SK-N-SH (cell line): Measurements from ENCODE around the gene CD83. TPM values are rescaled to one million over a fixed set of nuclear protein-coding genes. Genes with fewer than 3 reads are reported as not detected.

Experiments
- CTCF ChIA-PET: fragments of 300-600, 350-600 bp; formaldehyde crosslinking; extraction: SDS; loops from one replicate; lab custom pipeline; 2021; lab: Yijun Ruan, JAX
- POLR2A ChIA-PET: fragments of 350-600 bp; sonication (Branson Sonifier 250); formaldehyde crosslinking; extraction: SDS; loops from one replicate; lab custom pipeline; 2020; ENCODE audit warnings: antibody characterized with exemption, inconsistent platforms; lab: Yijun Ruan, JAX
- DNase-seq: peaks from one replicate; pipeline ENCODE4 v3.0.0; 2012
- H2AFZ ChIP-seq: fragments of 200-600 bp; sonication (generic); 2 replicates; pipeline ENCODE4 v1.8.1; 2016; ENCODE audit warnings: antibody characterized with exemption, mild to moderate bottlenecking, low read depth
- H3F3A ChIP-seq: fragments of 200-600 bp; sonication (generic); replicated peaks from 2 replicates; pipeline ENCODE3; 2016; ENCODE audit warnings: antibody characterized with exemption, mild to moderate bottlenecking; ENCODE audit not compliant: insufficient read depth
- H3K27ac ChIP-seq, 2 experiments: fragments of 200-500 bp in 1 of 2; fragments of 200-600 bp in 1 of 2; sonication (Bioruptor generic) in 1 of 2; sonication (generic), shearing (Covaris generic) in 1 of 2; 2 replicates each; pipeline versions ENCODE4 v1.5.1 to v1.6.1; 2014 to 2016; ENCODE audit warnings: low read depth in 2 of 2, inconsistent platforms in 1 of 2, low read length in 1 of 2, mild to moderate bottlenecking in 1 of 2, mixed read lengths in 1 of 2
- H3K27me3 ChIP-seq: fragments of 200-600 bp; sonication (generic), shearing (Covaris generic); 2 replicates; pipeline ENCODE4 v1.6.1; 2016; ENCODE audit warnings: mixed run types; ENCODE audit not compliant: insufficient read depth
- H3K36me3 ChIP-seq, 2 experiments: fragments of 200-500 bp in 1 of 2; fragments of 200-600 bp in 1 of 2; sonication (Bioruptor generic) in 1 of 2; sonication (generic) in 1 of 2; replicated peaks in 1 of 2; 2 replicates each; pipeline versions ENCODE3 to v1.5.1; 2014 to 2016; ENCODE audit warnings: low read length in 1 of 2, mild to moderate bottlenecking in 1 of 2; ENCODE audit not compliant: insufficient read depth in 2 of 2, control insufficient read depth in 1 of 2
- H3K4me1 ChIP-seq, 2 experiments: fragments of 200-500 bp in 1 of 2; fragments of 200-600 bp in 1 of 2; sonication (Bioruptor generic) in 1 of 2; sonication (generic), shearing (Covaris generic) in 1 of 2; 2 replicates each; pipeline versions ENCODE4 v1.5.1 to v1.6.1; 2014 to 2016; ENCODE audit warnings: low read depth in 1 of 2, low read length in 1 of 2, mixed run types in 1 of 2; ENCODE audit not compliant: insufficient read depth in 2 of 2, control insufficient read depth in 1 of 2
- H3K4me2 ChIP-seq: fragments of 200-600 bp; sonication (generic), shearing (Covaris generic); 2 replicates; pipeline ENCODE4 v1.6.1; 2017; ENCODE audit warnings: mixed run types
- H3K4me3 ChIP-seq, 2 experiments: fragments of 200-500 bp in 1 of 2; fragments of 200-600 bp in 1 of 2; sonication (Bioruptor generic) in 1 of 2; sonication (generic), shearing (Covaris generic) in 1 of 2; 2 replicates each; pipeline versions ENCODE4 v1.5.1 to v1.8.1; 2014 to 2016; ENCODE audit warnings: low read depth in 2 of 2, inconsistent platforms in 1 of 2, low read length in 1 of 2, mild to moderate bottlenecking in 1 of 2, mixed read lengths in 1 of 2, moderate library complexity in 1 of 2
- H3K79me2 ChIP-seq: fragments of 200-600 bp; sonication (generic); 2 replicates; pipeline ENCODE4 v1.8.1; 2017; ENCODE audit warnings: mild to moderate bottlenecking; ENCODE audit not compliant: insufficient read depth
- H3K9ac ChIP-seq: fragments of 200-600 bp; sonication (generic); 2 replicates; pipeline ENCODE4 v1.6.1; 2017; ENCODE audit warnings: mixed run types
- H3K9me2 ChIP-seq: fragments of 200-600 bp; sonication (generic); 2 replicates; pipeline ENCODE4 v1.6.1; 2017; ENCODE audit warnings: mixed run types
- H3K9me3 ChIP-seq: fragments of 200-600 bp; sonication (generic); 2 replicates; pipeline ENCODE4 v1.6.1; 2017; ENCODE audit warnings: mixed run types, mild to moderate bottlenecking, moderate library complexity
- H4K20me1 ChIP-seq: fragments of 200-600 bp; sonication (generic); 2 replicates; pipeline ENCODE4 v1.6.1; 2017; ENCODE audit warnings: mild to moderate bottlenecking, mixed run types; ENCODE audit not compliant: insufficient read depth
- CHD2 ChIP-seq: fragments of 150-350 bp; IDR thresholded peaks from 2 replicates; pipeline ENCODE4 v1.6.1; 2018; ENCODE audit warnings: low read length; ENCODE audit not compliant: partially characterized antibody
- ELF1 ChIP-seq: IDR thresholded peaks from 2 replicates; pipeline ENCODE4 v1.4.0; 2012
- FOXJ3 ChIP-seq: sonication (generic); formaldehyde crosslinking; IDR thresholded peaks from 2 replicates; pipeline ENCODE4 v1.5.1; 2020; ENCODE audit warnings: mild to moderate bottlenecking, missing genetic modification reagents
- FOXM1 ChIP-seq: IDR thresholded peaks from 2 replicates; pipeline ENCODE4 v1.4.0; 2012; ENCODE audit warnings: low read depth, mild to moderate bottlenecking
- GATA2 ChIP-seq: sonication (generic); formaldehyde crosslinking; IDR thresholded peaks from 2 replicates; pipeline ENCODE4 v1.5.0; 2020; ENCODE audit warnings: mild to moderate bottlenecking, missing genetic modification reagents
- MEF2A ChIP-seq: IDR thresholded peaks from 2 replicates; pipeline ENCODE4 v1.4.0; 2012; ENCODE audit warnings: low read depth, borderline replicate concordance
- NRF1 ChIP-seq: IDR thresholded peaks from 2 replicates; pipeline ENCODE4 v1.6.1; 2012; ENCODE audit warnings: low read depth, mild to moderate bottlenecking, low read length
- PBX3 ChIP-seq: IDR thresholded peaks from 2 replicates; pipeline ENCODE4; 2012
- POLR2AphosphoS5 ChIP-seq: IDR thresholded peaks from 2 replicates; pipeline ENCODE4 v1.6.1; 2012; ENCODE audit warnings: low read depth, low read length
- RAD21 ChIP-seq: IDR thresholded peaks from 2 replicates; pipeline ENCODE4 v1.6.1; 2012; ENCODE audit warnings: mild to moderate bottlenecking, low read length
- RCOR1 ChIP-seq: fragments of 150-350 bp; IDR thresholded peaks from 2 replicates; pipeline ENCODE4 v1.6.1; 2017; ENCODE audit warnings: antibody characterized with exemption, low read length
- RXRA ChIP-seq: IDR thresholded peaks from 2 replicates; pipeline ENCODE4 v1.4.0; 2012; ENCODE audit warnings: low read depth, mild to moderate bottlenecking, borderline replicate concordance
- SIN3A ChIP-seq: IDR thresholded peaks from 2 replicates; pipeline ENCODE4 v1.6.1; 2012; ENCODE audit warnings: low read depth, mild to moderate bottlenecking, low read length, moderate library complexity, borderline replicate concordance
- SMC3 ChIP-seq: IDR thresholded peaks from 2 replicates; pipeline ENCODE4 v1.6.1; 2012; ENCODE audit warnings: low read depth, low read length, improper control_type of control experiment
- TAF1 ChIP-seq: IDR thresholded peaks from 2 replicates; pipeline ENCODE4 v1.6.1; 2012; ENCODE audit warnings: low read depth, mild to moderate bottlenecking, low read length, moderate library complexity, borderline replicate concordance
- TEAD4 ChIP-seq: IDR thresholded peaks from 2 replicates; pipeline ENCODE4 v1.4.0; 2012; ENCODE audit warnings: mild to moderate bottlenecking, borderline replicate concordance; ENCODE audit not compliant: insufficient read depth
- ZBTB33 ChIP-seq: IDR thresholded peaks from 2 replicates; pipeline ENCODE4 v1.4.0; 2012; ENCODE audit warnings: low read depth, borderline replicate concordance
- WGBS: methylation state at CpG from one replicate; pipeline ENCODE4 v1.1.6; 2017; ENCODE audit warnings: low lambda C conversion rate; 5-methylcytosine and 5-hydroxymethylcytosine counted together
- polyA plus RNA-seq, 3 experiments: library from polyadenylated mRNA; depleted of rRNA; stranded (reverse); fragments of >200 nt; gene quantifications; 2 replicates each; pipeline ENCODE4 v1.2.3, GENCODE V29; 2012

CD83 gene
- polyA plus RNA-seq, 1 of the 3 experiments (the other 2 are of a cell fraction): 2.0 TPM

- ChIA-PET CTCF (interaction anchor here (1.2 to 4.6 kb wide), 2 partner anchors 11 to 12 kb away, joined by 3 to 27 read pairs; no protein-coding TSS in a partner anchor), POLR2A (no interaction called here)
- H3K27me3 ChIP-seq: no peaks in the 10 kb centered on the region
- H2AFZ ChIP-seq: no peak overlapping the region
- no peaks in the 10 kb centered on the region for H4K20me1 ChIP-seq
- H3K36me3 ChIP-seq: no peaks in the 10 kb centered on the region
- WGBS: 84% methylated on average over 10 of the region's 10 CpGs
- H3K9me3 ChIP-seq: no peaks in the 10 kb centered on the region
- H3K79me2 ChIP-seq: no peaks in the 10 kb centered on the region
- H3K4me1 ChIP-seq: peaks cover 0 to 4% of the 10 kb centered on the region in 2 experiments; a peak in 2 of 4 replicates
- H3F3A ChIP-seq: no peaks in the 10 kb centered on the region
- H3K4me2 ChIP-seq: no peak overlapping the region
- DNase-seq: no peak
- H3K27ac ChIP-seq: no peak overlapping the region
- no peak overlapping the region for H3K4me3 ChIP-seq
- H3K9me2 ChIP-seq: no peaks in the 10 kb centered on the region
- no peak overlapping the region for H3K9ac ChIP-seq
- TF ChIP-seq FOXM1: no peak
- no peak for TF ChIP-seq GATA2 (CRISPR knock-in tag)
- TF ChIP-seq POLR2AphosphoS5: no peak
- no peak for TF ChIP-seq FOXJ3
- TF ChIP-seq RAD21: no peak
- TF ChIP-seq CHD2: no peak
- TF ChIP-seq RXRA: no peak
- no peak for TF ChIP-seq ZBTB33
- no peak for TF ChIP-seq MEF2A
- no peak for TF ChIP-seq TEAD4
- TF ChIP-seq PBX3: no peak
- TF ChIP-seq TAF1: no peak
- no peak for TF ChIP-seq NRF1
These were observed 14.8 kb downstream of the CD83 start for GRCh38 chr6:14132244-14132920.

GRCh38 chr6:14132921-14133275 is 15.3 kb downstream of the CD83 start:
- no peak overlapping the region for H3K9ac ChIP-seq
- H3K27ac ChIP-seq: no peak overlapping the region
- H3K79me2 ChIP-seq: no peaks in the 10 kb centered on the region
- no peaks in the 10 kb centered on the region for H4K20me1 ChIP-seq
- POLR2A ChIA-PET: no interaction called here
- no peaks in the 10 kb centered on the region for H3K9me2 ChIP-seq
- CTCF ChIA-PET: interaction anchor here (0.6 to 4.6 kb wide), 3 partner anchors 11 to 865 kb away, joined by 3 to 27 read pairs (median 3); no protein-coding TSS in a partner anchor
- DNase-seq: no peak
- H3K4me2 ChIP-seq: no peak overlapping the region
- no peak overlapping the region for H2AFZ ChIP-seq
- no peaks in the 10 kb centered on the region; a peak in 2 of 4 replicates for H3K4me1 ChIP-seq
- 89% methylated on average over 4 of the region's 4 CpGs for WGBS
- H3K36me3 ChIP-seq: no peaks in the 10 kb centered on the region
- H3K4me3 ChIP-seq: no peak overlapping the region
- H3K27me3 ChIP-seq: no peaks in the 10 kb centered on the region
- TF ChIP-seq SIN3A (no peak), ELF1 (no peak), RCOR1 (no peak), SMC3 (no peak)
- H3F3A ChIP-seq: no peaks in the 10 kb centered on the region
- no peaks in the 10 kb centered on the region for H3K9me3 ChIP-seq
